ENCODE data around the gene ANKRD34B. TPM values are rescaled to one million over a fixed set of nuclear protein-coding genes. Genes with fewer than 3 reads are reported as not detected.

The ANKRD34B gene
- total and polyA plus RNA-seq, 10 donors: 0.06 to 2.0 (median 0.48) TPM

DNA sequence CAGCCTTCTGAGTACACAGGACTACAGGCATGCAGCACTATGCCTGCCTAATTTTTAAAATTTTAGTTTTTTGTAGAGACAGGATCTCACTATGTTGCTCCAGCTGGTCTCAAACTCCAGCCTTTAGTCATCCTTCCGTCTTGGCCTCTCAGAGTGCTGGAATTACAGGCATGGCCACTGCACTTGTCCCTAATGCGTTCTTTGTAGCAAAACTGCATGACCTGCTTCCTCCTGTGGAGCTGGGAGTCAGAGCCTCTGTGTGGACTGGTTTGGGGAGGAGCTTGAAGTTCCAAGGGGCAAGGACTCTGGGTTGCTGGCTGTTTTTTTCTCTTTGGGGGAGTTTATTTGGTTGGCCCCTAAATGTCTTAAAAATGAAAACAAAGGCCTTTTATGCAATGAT lies 22.7 kb upstream of the ANKRD34B start:
- no peak overlapping the region for H3K4me3 ChIP-seq
- no peak for DNase-seq
- intact Hi-C loops (cut with DNase I; ENCODE audit: low total_unique reads): no loop called here
- no peak overlapping the region for H3K27ac ChIP-seq
- TF ChIP-seq POLR2A (IDR thresholded peaks at IDR 0.05): no peak
- TF ChIP-seq POLR2AphosphoS5 (IDR thresholded peaks at IDR 0.05): no peak
- no peak for TF ChIP-seq CTCF (IDR thresholded peaks at IDR 0.05 in 8 of 11, conservative IDR thresholded peaks at IDR 0.05 in 3 of 11)
- no peaks in the 10 kb centered on the region for H3K36me3 ChIP-seq
- no peaks in the 10 kb centered on the region for H3K27me3 ChIP-seq (replicated peaks in 1 of 7)
- no peaks in the 10 kb centered on the region for H3K9me3 ChIP-seq
- no peaks in the 10 kb centered on the region for H3K4me1 ChIP-seq
- 72 to 93% (median 86%) methylated on average over 2 of the region's 2 CpGs for whole genome bisulfite sequencing, 5 donors

DNA sequence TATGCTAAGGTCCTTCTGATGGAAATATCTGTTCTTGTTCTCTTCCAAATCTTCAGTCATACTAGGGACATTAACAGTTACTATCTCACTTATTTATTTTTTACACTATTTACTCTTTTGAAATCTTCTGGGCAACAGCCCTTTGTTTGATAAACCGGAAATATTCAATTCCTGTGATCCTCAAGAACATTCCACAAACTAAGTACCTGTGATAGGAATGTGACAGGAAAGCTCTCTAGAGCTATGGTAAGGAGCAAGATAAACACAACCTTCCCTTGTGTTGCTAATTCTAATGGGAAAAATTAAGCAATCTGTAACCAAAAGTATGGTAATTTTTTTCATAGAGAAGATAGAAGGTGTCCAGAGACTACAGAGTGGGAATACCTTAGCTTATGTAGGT lies 22.0 kb upstream of the ANKRD34B start:
- Histone ChIP-seq H3K27ac (no peak overlapping the region), H3K4me3 (no peak overlapping the region), H3K4me1 (no peaks in the 10 kb centered on the region), H3K36me3 (no peaks in the 10 kb centered on the region), H3K9me3 (no peaks in the 10 kb centered on the region), H3K27me3 (replicated peaks in 1 of 7) (no peaks in the 10 kb centered on the region)
- DNase-seq: no peak
- TF ChIP-seq CTCF (IDR thresholded peaks at IDR 0.05 in 8 of 11, conservative IDR thresholded peaks at IDR 0.05 in 3 of 11) (no peak), POLR2AphosphoS5 (IDR thresholded peaks at IDR 0.05) (no peak), POLR2A (IDR thresholded peaks at IDR 0.05) (no peak)
- intact Hi-C loops (cut with DNase I; ENCODE audit: low total_unique reads): no loop called here
- 67 to 87% (median 76%) methylated on average over 1 of the region's 1 CpG for WGBS, 5 donors

GRCh38 chr5:80591352-80591751 lies 21.3 kb upstream of the ANKRD34B start:
- no peak for DNase-seq
- Histone ChIP-seq H3K9me3 (no peaks in the 10 kb centered on the region), H3K36me3 (no peaks in the 10 kb centered on the region), H3K27ac (no peak overlapping the region), H3K27me3 (replicated peaks in 1 of 7) (no peaks in the 10 kb centered on the region), H3K4me1 (no peaks in the 10 kb centered on the region), H3K4me3 (no peak overlapping the region)
- intact Hi-C loops (cut with DNase I; ENCODE audit: low total_unique reads): no loop called here
- no peak for TF ChIP-seq POLR2A (IDR thresholded peaks at IDR 0.05)
- 89 to 98% (median 93%) methylated on average over 3 of the region's 3 CpGs for WGBS, 5 donors

DNA sequence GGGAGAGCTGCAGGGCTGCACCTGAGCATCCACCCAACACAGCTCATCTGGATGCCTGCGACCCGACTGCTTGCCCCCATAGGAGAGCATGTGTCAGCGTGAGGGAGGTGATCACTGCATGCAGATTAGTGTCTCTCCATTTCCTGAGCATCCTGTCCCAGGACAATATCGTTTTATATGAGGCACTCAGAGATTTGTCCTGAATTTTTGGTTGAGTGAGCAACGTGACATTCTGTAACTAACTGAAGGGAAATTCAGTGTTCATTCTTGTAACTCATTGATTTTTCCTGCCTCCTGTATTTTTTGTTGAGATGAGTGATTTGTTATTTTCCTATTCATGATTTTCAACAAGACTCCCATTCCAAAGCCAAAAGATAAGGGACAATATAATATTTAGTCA lies 20.7 kb upstream of the ANKRD34B start:
- Histone ChIP-seq H3K4me3 (no peak overlapping the region), H3K27ac (no peak overlapping the region), H3K4me1 (no peaks in the 10 kb centered on the region), H3K27me3 (replicated peaks in 1 of 7) (no peaks in the 10 kb centered on the region), H3K36me3 (no peaks in the 10 kb centered on the region), H3K9me3 (no peaks in the 10 kb centered on the region)
- WGBS, 5 donors: 87 to 94% (median 89%) methylated on average over 5 of the region's 5 CpGs
- intact Hi-C loops (cut with DNase I; ENCODE audit: low total_unique reads): no loop called here
- DNase-seq: no peak
- TF ChIP-seq POLR2A (IDR thresholded peaks at IDR 0.05): no peak
- no peak for TF ChIP-seq CTCF (IDR thresholded peaks at IDR 0.05 in 8 of 11, conservative IDR thresholded peaks at IDR 0.05 in 3 of 11)
- no peak for TF ChIP-seq POLR2AphosphoS5 (IDR thresholded peaks at IDR 0.05)
